HG03045 (cell line): ENCODE results near the gene RPS27L.
A peak's percentile ranks its signal among the peaks of the same experiment; 100 is the strongest.

Experiments
- ATAC-seq: cut with Tn5 transposase; IDR thresholded peaks from one replicate; pipeline ENCODE4 v1.9.1; 2021; ENCODE audit warnings: mild to moderate bottlenecking, moderate library complexity; ENCODE audit not compliant: unreplicated experiment

RPS27L gene

GRCh38 chr15:63188247-63188925 lies 31.1 kb upstream of the RPS27L start:
- peak; percentile 1 for ATAC-seq

- no peak for ATAC-seq
Measured at GRCh38 chr15:63187589-63188226, 30.4 kb upstream of the RPS27L start.

GRCh38 chr15:63186065-63186464 lies 28.8 kb upstream of the RPS27L start:
- no peak for ATAC-seq

- no peak for ATAC-seq
Measured at GRCh38 chr15:63185206-63185605, 27.9 kb upstream of the RPS27L start.

- no peak for ATAC-seq
Measured at GRCh38 chr15:63181648-63182047, 24.4 kb upstream of the RPS27L start.

GRCh38 chr15:63180746-63181145 lies 23.5 kb upstream of the RPS27L start:
- ATAC-seq = no peak

GRCh38 chr15:63178034-63178433 lies 20.8 kb upstream of the RPS27L start:
- ATAC-seq = no peak

- ATAC-seq = no peak
Measured at GRCh38 chr15:63176302-63176701, 19.0 kb upstream of the RPS27L start.

GRCh38 chr15:63172851-63173451 lies 15.7 kb upstream of the RPS27L start:
- no peak for ATAC-seq

GRCh38 chr15:63172376-63172775 lies 15.1 kb upstream of the RPS27L start:
- ATAC-seq = no peak

- ATAC-seq = no peak
Measured at GRCh38 chr15:63169788-63170187, 12.5 kb upstream of the RPS27L start.

GRCh38 chr15:63166219-63166618 lies 8.9 kb upstream of the RPS27L start:
- ATAC-seq = no peak

- no peak for ATAC-seq
Measured at GRCh38 chr15:63165166-63165859, 8.0 kb upstream of the RPS27L start.

- ATAC-seq = no peak
Measured at GRCh38 chr15:63163217-63163616, 5.9 kb upstream of the RPS27L start.

GRCh38 chr15:63160638-63161037 lies 3.4 kb upstream of the RPS27L start:
- ATAC-seq = no peak

- peak; percentile 20 for ATAC-seq
Measured at GRCh38 chr15:63157891-63158431, 684 bp upstream of the RPS27L start.

GRCh38 chr15:63156755-63157117 lies 541 bp downstream of the RPS27L start:
- no peak for ATAC-seq

GRCh38 chr15:63156086-63156710 lies 1.1 kb downstream of the RPS27L start:
- ATAC-seq = no peak

- ATAC-seq = no peak
Measured at GRCh38 chr15:63155486-63155885, 1.8 kb downstream of the RPS27L start.

- ATAC-seq = no peak
Measured at GRCh38 chr15:63151665-63152064, 5.6 kb downstream of the RPS27L start.

- no peak for ATAC-seq
Measured at GRCh38 chr15:63146684-63147083, 10.6 kb downstream of the RPS27L start.
